UCSD-AML1 (cell line): ENCODE data around the gene VIM.

Experiments
- DNase-seq: peaks from one replicate; lab custom pipeline; 2025; ENCODE audit not compliant: unreplicated experiment; lab: John Stamatoyannopoulos, UW

Gene VIM

DNA sequence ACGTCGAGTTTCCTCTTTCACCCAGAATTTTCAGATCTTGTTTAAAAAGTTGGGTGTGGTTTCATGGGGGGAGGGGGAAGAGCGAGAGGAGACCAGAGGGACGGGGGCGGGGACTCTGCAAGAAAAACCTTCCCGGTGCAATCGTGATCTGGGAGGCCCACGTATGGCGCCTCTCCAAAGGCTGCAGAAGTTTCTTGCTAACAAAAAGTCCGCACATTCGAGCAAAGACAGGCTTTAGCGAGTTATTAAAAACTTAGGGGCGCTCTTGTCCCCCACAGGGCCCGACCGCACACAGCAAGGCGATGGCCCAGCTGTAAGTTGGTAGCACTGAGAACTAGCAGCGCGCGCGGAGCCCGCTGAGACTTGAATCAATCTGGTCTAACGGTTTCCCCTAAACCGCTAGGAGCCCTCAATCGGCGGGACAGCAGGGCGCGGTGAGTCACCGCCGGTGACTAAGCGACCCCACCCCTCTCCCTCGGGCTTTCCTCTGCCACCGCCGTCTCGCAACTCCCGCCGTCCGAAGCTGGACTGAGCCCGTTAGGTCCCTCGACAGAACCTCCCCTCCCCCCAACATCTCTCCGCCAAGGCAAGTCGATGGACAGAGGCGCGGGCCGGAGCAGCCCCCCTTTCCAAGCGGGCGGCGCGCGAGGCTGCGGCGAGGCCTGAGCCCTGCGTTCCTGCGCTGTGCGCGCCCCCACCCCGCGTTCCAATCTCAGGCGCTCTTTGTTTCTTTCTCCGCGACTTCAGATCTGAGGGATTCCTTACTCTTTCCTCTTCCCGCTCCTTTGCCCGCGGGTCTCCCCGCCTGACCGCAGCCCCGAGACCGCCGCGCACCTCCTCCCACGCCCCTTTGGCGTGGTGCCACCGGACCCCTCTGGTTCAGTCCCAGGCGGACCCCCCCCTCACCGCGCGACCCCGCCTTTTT lies at the start of gene VIM:
TSS of gene VIM (plus strand) at position 151 of the 925 bp plus-strand sequence. CDS start 1,182 bp downstream, outside the sequence.
- peak; percentile 73 for DNase-seq

DNA sequence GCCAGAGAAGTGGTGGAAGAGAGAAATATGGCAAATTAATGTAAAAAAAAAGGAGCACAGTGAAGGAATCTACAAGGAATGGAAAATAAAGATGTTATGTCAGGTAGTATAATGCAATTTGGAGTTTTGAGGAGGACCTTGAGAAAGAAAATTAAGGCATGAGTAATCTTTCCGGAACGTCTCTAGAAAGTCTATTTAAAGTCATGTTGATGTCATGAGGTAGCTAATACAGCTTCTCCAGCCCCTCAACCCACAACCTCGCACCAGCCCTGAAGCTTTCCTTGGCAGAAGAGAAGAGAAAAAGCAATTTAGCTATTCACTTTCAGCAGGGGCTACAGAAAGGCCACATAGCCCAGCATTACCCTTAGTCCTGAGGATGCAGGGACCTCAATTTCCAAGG lies 49.0 kb upstream of the VIM start:
- DNase-seq: no peak

GRCh38 chr10:17181110-17181509 lies 46.9 kb upstream of the VIM start:
- DNase-seq: no peak

DNA sequence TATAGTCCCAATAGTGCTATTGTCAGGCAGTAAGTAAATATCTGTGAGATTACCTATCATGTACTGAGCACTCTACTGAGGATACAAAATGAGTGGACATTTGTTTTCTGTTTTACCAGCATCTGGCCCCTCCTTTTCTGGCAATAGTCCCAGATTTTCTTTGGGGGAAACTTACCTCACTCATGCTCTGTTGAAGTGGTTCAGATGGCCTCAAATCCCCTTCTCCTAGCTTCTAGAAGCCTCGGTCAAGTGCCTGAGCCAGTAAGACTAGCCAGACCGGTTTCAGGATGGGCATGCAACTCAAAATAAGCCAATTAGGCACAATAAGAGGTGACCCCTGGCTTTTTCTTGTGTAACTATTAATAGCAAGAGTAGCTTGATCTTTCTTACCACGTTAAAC lies 46.3 kb upstream of the VIM start:
- DNase-seq: no peak

GRCh38 chr10:17183110-17183509 lies 44.9 kb upstream of the VIM start:
- no peak for DNase-seq

DNA sequence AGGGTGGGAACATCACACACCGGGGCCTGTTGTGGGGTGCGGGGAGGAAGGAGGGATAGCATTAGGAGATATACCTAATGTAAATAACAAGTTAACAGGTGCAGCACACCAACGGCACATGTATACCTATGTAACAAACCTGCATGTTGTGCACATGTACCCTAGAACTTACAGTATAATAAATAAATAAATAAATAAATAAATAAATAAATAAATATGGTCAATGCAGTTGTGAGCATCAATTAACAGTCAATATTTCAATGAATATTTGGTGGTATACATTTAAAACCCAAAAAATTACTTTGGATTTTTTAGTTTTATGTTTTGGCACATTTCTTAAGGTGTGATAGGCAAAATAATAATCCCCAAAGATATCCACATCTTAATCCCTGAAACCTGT lies 42.2 kb upstream of the VIM start:
- no peak for DNase-seq

DNA sequence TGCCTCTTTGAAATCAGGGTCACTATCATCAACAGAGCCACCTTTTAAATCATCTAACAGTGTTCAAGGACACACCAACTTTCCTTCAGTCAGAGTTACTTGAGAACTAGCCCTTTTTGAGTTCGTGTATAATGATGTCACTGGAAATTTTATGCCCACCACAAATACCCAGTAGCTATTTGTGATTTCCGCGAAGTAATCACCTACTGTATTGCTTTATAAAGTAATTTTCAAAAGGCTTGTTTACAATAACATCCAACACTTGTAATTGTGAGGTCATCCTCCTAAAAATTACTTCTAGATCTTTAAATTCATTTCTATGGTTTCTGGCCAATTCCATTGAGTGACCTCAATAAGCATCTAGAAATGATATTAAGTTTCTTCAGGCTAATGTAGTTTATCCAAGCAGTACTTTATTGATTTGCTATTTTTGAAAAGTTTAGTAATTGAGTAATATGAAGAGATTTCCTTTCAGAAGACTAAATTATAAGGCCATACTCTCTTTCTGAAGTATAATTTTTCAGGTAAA lies 39.3 kb upstream of the VIM start:
- DNase-seq: no peak

GRCh38 chr10:17190602-17191001 lies 37.4 kb upstream of the VIM start:
- no peak for DNase-seq

- DNase-seq: no peak
These were observed 33.0 kb upstream of the VIM start for GRCh38 chr10:17195083-17195482.

- DNase-seq: no peak
These were observed 32.0 kb upstream of the VIM start for GRCh38 chr10:17196045-17196444.

DNA sequence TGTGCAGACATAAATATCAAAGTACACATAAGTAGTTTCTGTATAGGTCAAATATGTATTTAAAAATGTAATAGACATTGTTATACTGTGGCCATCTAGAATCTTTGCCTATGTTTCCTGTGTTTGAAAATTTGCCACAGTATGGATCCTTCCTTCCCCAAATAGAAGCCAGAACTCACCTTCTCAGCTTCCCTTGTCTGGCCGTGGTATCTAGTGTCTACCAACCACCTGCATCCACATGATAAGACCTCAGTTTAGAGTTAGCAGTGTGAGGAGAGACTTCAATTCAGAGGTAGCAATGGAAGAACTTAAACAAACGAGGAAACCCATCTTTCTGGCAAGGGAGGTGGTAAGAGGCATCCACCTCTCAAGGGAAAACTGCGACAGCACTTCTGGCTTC lies 31.5 kb upstream of the VIM start:
- no peak for DNase-seq

- no peak for DNase-seq
These were observed 28.7 kb upstream of the VIM start for GRCh38 chr10:17199351-17199804.

DNA sequence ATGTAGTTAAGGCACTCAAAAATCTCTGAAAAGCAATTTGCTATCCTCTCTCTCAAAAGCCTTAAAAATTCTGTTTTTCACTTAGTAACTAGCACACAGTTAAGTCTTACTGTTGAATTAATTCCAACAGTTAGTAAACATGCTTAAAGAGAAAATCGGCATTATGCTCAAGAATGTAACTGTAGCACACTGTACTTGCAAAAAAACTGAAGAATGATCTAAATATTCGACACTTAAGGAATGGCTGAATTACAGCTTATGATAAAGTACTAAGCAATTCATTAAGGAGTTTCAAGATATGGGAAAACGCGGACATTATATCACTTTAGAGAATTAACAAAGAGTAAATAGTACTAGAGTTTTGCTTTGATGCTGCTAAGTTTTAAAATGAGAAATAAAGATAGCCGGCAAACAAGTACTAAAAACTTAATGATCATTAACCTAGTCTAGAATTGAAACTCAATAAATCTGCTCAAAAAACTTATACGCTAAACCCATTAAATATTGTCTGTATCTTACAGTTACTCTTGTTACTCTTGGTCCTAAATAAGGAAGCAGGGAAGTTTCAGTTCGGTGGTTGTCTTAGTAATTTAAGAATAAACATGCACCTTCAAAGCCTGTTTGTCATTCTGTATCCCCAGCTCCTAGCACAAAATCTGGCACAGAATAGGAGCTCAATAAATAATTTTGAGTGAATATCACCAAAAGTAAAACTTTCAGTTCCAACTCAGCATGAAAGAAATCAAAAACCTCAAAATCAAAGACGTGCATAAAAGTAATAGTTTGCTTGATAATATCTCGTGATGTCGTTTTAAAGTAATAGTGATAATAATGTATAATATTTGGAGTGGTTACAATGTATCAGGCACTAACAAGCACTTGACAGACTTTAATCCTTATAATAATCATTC lies 27.8 kb upstream of the VIM start:
- no peak for DNase-seq

GRCh38 chr10:17200912-17201793 lies 26.9 kb upstream of the VIM start, which contains the start of gene TRDMT1:
TRDMT1 (minus strand) TSS chr10:17201672; CDS start chr10:17201634, 38 bp downstream.
- DNase-seq: peak; percentile 92

DNA sequence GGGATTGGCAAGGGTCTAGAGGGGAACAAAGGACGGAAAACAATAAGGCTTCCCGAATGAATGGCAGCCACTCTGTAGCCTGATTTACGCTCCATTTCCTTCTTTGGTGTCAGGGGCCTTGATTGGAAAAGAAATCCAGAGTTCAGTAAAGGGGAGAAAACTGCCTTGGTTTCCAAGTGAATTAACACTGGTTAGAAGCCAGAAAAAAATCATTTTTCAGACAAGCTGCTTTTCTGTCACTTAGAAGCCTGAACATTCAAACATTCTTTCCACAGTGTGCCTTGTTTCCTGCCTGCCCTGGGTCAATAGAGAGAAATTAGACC lies 26.3 kb upstream of the VIM start:
- no peak for DNase-seq

GRCh38 chr10:17202506-17202905 lies 25.5 kb upstream of the VIM start:
- no peak for DNase-seq

DNA sequence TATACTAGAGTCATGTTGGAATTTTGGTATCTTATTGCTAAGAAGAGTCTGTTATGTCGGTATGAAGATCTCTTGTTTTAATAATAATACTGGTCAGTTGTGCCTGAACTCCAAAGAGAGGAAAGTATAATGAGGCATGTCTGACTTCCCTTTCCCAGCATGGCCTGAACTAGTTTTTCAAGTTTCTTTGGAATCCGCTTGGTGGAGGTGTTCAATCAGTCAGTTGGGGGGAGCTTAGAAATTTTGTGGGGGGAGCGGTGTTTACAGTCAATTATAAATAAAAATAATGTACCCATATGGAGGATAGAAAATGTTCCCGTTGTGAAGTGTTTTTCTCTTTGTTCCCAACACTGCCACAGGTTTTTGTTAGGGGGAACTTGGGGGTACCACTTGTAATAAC lies 25.0 kb upstream of the VIM start:
- DNase-seq: no peak

GRCh38 chr10:17203416-17203815 lies 24.6 kb upstream of the VIM start:
- no peak for DNase-seq

- DNase-seq: no peak
These were observed 21.8 kb upstream of the VIM start for GRCh38 chr10:17206210-17206709.

DNA sequence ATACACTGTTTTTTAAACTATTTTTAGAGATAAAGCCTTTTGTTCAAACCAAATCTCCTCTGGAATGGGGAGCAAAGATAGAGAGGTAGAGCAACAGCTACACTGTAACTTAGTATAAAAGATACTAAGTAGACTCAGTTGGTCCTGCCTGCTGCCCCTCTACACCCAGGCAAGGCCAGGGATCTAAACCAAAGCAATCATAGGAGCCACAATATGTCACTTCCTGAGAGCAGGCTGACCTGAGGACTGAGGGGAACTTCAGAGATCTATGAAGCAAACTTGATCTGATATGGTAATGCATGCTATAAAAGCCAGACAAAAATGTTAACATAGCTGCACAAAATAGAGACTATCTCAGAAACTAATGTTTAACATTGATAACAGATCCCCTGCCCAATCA lies 19.6 kb upstream of the VIM start:
- no peak for DNase-seq
